ENCODE data around the gene ZFAND3. TPM values are rescaled to one million over a fixed set of nuclear protein-coding genes. Genes with fewer than 3 reads are reported as not detected.

Gene ZFAND3
- total RNA-seq, 4 donors from 2014 or later, result 37.3 to 70.1 (median 55.2) TPM

- Histone ChIP-seq H3K27ac (replicated peaks in 1 of 4) (no peak overlapping the region), H3K9me3 (no peaks in the 10 kb centered on the region), H3K36me3 (peaks cover 0 to 8% (median 4%) of the 10 kb centered on the region in 4 donors), H3K4me3 (no peak overlapping the region), H3K4me1 (no peaks in the 10 kb centered on the region), H3K27me3 (no peaks in the 10 kb centered on the region)
- 75% methylated on average over 8 of the region's 8 CpGs for WGBS
- DNase-seq (ENCODE audit: extremely low spot score), result no peak
- intact Hi-C loops (cut with DNase I), result no loop called here
- no peak for TF ChIP-seq EP300 (IDR thresholded peaks at IDR 0.05)
- TF ChIP-seq POLR2A (IDR thresholded peaks at IDR 0.05; ENCODE audit: low read depth), result no peak
- TF ChIP-seq CTCF (IDR thresholded peaks at IDR 0.05), result no peak
- no peak for TF ChIP-seq POLR2AphosphoS5 (IDR thresholded peaks at IDR 0.05)
Measured at GRCh38 chr6:38187325-38187724, 367.8 kb downstream of the ZFAND3 start.

- no peak for DNase-seq (ENCODE audit: extremely low spot score)
Measured at GRCh38 chr6:38187811-38188590, 368.5 kb downstream of the ZFAND3 start.

GRCh38 chr6:38188677-38189335 lies 369.3 kb downstream of the ZFAND3 start:
- no peak for DNase-seq (ENCODE audit: extremely low spot score)
- H3K27ac ChIP-seq (replicated peaks in 1 of 4), result no peak overlapping the region
- TF ChIP-seq EP300 (IDR thresholded peaks at IDR 0.05) (no peak), POLR2AphosphoS5 (IDR thresholded peaks at IDR 0.05) (no peak), CTCF (IDR thresholded peaks at IDR 0.05) (no peak), POLR2A (IDR thresholded peaks at IDR 0.05; ENCODE audit: low read depth) (no peak)
- intact Hi-C loops (cut with DNase I), result no loop called here
- WGBS, result 97% methylated on average over 14 of the region's 14 CpGs
- peaks cover 0 to 8% (median 4%) of the 10 kb centered on the region in 4 donors for H3K36me3 ChIP-seq
- no peaks in the 10 kb centered on the region for H3K9me3 ChIP-seq
- no peak overlapping the region for H3K4me3 ChIP-seq
- H3K27me3 ChIP-seq, result no peaks in the 10 kb centered on the region
- no peaks in the 10 kb centered on the region for H3K4me1 ChIP-seq

More at GRCh38 chr6:38187811-38188590, 368.5 kb downstream of the ZFAND3 start:
- Histone ChIP-seq H3K9me3 (no peaks in the 10 kb centered on the region), H3K27me3 (no peaks in the 10 kb centered on the region), H3K36me3 (peaks cover 0 to 8% (median 4%) of the 10 kb centered on the region in 4 donors), H3K27ac (replicated peaks in 1 of 4) (no peak overlapping the region), H3K4me3 (no peak overlapping the region), H3K4me1 (no peaks in the 10 kb centered on the region)
- WGBS, result 96% methylated on average over 18 of the region's 20 CpGs
- TF ChIP-seq POLR2A (IDR thresholded peaks at IDR 0.05; ENCODE audit: low read depth) (no peak), EP300 (IDR thresholded peaks at IDR 0.05) (no peak), POLR2AphosphoS5 (IDR thresholded peaks at IDR 0.05) (no peak), CTCF (IDR thresholded peaks at IDR 0.05) (no peak)
- intact Hi-C loops (cut with DNase I), result no loop called here

GRCh38 chr6:38191418-38191817 lies 371.9 kb downstream of the ZFAND3 start:
- Histone ChIP-seq H3K36me3 (peaks cover 0 to 8% (median 4%) of the 10 kb centered on the region in 4 donors), H3K27me3 (no peaks in the 10 kb centered on the region), H3K4me3 (no peak overlapping the region), H3K4me1 (no peaks in the 10 kb centered on the region), H3K27ac (replicated peaks in 1 of 4) (no peak overlapping the region), H3K9me3 (no peaks in the 10 kb centered on the region)
- TF ChIP-seq POLR2AphosphoS5 (IDR thresholded peaks at IDR 0.05) (no peak), POLR2A (IDR thresholded peaks at IDR 0.05; ENCODE audit: low read depth) (no peak), CTCF (IDR thresholded peaks at IDR 0.05) (no peak), EP300 (IDR thresholded peaks at IDR 0.05) (no peak)
- intact Hi-C loops (cut with DNase I), result no loop called here
- no peak for DNase-seq (ENCODE audit: extremely low spot score)
- WGBS, result 94% methylated on average over 9 of the region's 9 CpGs
